Right renal cortex interstitium (tissue), 3 donors: ENCODE results near the gene MRPL57. TPM values are rescaled to one million over a fixed set of nuclear protein-coding genes. Genes with fewer than 3 reads are reported as not detected.

ENCODE experiments used
- polyA plus RNA-seq, 3 donors: library from polyadenylated mRNA; unstranded; fragments of 120-200 nt; gene quantifications; one replicate each; pipeline ENCODE4 v1.2.1, GENCODE V29; 2013; ENCODE audit not compliant: insufficient read length in 3 of 3

The MRPL57 gene
- polyA plus RNA-seq, 3 donors = 20.6 to 25.4 (median 24.0) TPM

Other genes with a start within 250 kb of the MRPL57 start
- gene LATS2, start 115.1 kb upstream of the MRPL57 start, polyA plus RNA-seq = 10 to 100 TPM; 23.4 to 25.7 (median 24.5) TPM
- gene SAP18, start 36.5 kb upstream of the MRPL57 start, polyA plus RNA-seq = 100 to 1,000 TPM; 261 to 288 (median 275) TPM
- gene SKA3, start 106 bp upstream of the MRPL57 start, polyA plus RNA-seq = 10 to 100 TPM; 10.6 to 13.0 (median 12.2) TPM